Measurements from ENCODE around the gene P4HB. TPM values are rescaled to one million over a fixed set of nuclear protein-coding genes. Genes with fewer than 3 reads are reported as not detected.

P4HB gene
- total RNA-seq, 4 donors from 2014 or later = 385 to 594 (median 472) TPM

GRCh38 chr17:81868674-81869220, 8.4 kb upstream of the P4HB start:
- 57 to 87% methylated on average over 10 to 30 of the region's 30 CpGs for WGBS, 2 donors

GRCh38 chr17:81867991-81868673, 7.8 kb upstream of the P4HB start:
- no peak for TF ChIP-seq CTCF (IDR thresholded peaks at IDR 0.05)
- peak in 1 of 2 donors; percentile 4 for TF ChIP-seq EP300 (IDR thresholded peaks at IDR 0.05)
- Histone ChIP-seq H3K4me3 (no peak overlapping the region), H3K9me3 (no peaks in the 10 kb centered on the region), H3K36me3 (peaks cover 0 to 63% (median 17%) of the 10 kb centered on the region in 3 donors), H3K4me1 (peaks cover 0 to 71% (median 36%) of the 10 kb centered on the region in 4 donors), H3K27ac (peak overlapping the region in 3 of 4 donors; percentile 73 to 99 (median 88)), H3K27me3 (no peaks in the 10 kb centered on the region)
- DNase-seq (ENCODE audit: low spot score in 2 of 2) = no peak
- WGBS, 2 donors = 54 to 62% methylated on average over 13 to 26 of the region's 28 CpGs

More at GRCh38 chr17:81868674-81869220, 8.4 kb upstream of the P4HB start:
- Histone ChIP-seq H3K4me3 (peak overlapping the region in 2 of 4 donors; percentile 91 to 97), H3K4me1 (peaks cover 0 to 71% (median 40%) of the 10 kb centered on the region in 4 donors), H3K9me3 (no peaks in the 10 kb centered on the region), H3K27me3 (no peaks in the 10 kb centered on the region), H3K36me3 (peaks cover 0 to 56% (median 17%) of the 10 kb centered on the region in 3 donors), H3K27ac (peak overlapping the region; percentile 23 to 99 (median 93))
- DNase-seq (ENCODE audit: low spot score in 2 of 2) = no peak
- TF ChIP-seq EP300 (IDR thresholded peaks at IDR 0.05) (no peak), POLR2A (IDR thresholded peaks at IDR 0.05) (no peak), CTCF (IDR thresholded peaks at IDR 0.05) (no peak)

GRCh38 chr17:81867170-81867990, 7.0 kb upstream of the P4HB start:
- Histone ChIP-seq H3K4me1 (peaks cover 0 to 71% (median 33%) of the 10 kb centered on the region in 4 donors), H3K27me3 (no peaks in the 10 kb centered on the region), H3K9me3 (no peaks in the 10 kb centered on the region), H3K27ac (peak overlapping the region in 3 of 4 donors; percentile 73 to 99 (median 88)), H3K36me3 (peaks cover 0 to 65% (median 17%) of the 10 kb centered on the region in 3 donors), H3K4me3 (no peak overlapping the region)
- no peak for DNase-seq (ENCODE audit: low spot score in 2 of 2)
- 50 to 51% methylated on average over 22 to 23 of the region's 23 CpGs for WGBS, 2 donors
- TF ChIP-seq POLR2A (IDR thresholded peaks at IDR 0.05) (no peak), EP300 (IDR thresholded peaks at IDR 0.05) (no peak), CTCF (IDR thresholded peaks at IDR 0.05) (no peak)

GRCh38 chr17:81866440-81867169, 6.3 kb upstream of the P4HB start:
- DNase-seq (ENCODE audit: low spot score in 2 of 2) = no peak
- H3K9me3 ChIP-seq = no peaks in the 10 kb centered on the region
- H3K27ac ChIP-seq = peak overlapping the region in 3 of 4 donors; percentile 73 to 99 (median 88)
- H3K36me3 ChIP-seq = peaks cover 0 to 65% (median 17%) of the 10 kb centered on the region in 3 donors
- peaks cover 0 to 75% (median 37%) of the 10 kb centered on the region in 4 donors for H3K4me1 ChIP-seq
- no peaks in the 10 kb centered on the region for H3K27me3 ChIP-seq
- H3K4me3 ChIP-seq = no peak overlapping the region
- TF ChIP-seq CTCF (IDR thresholded peaks at IDR 0.05) (no peak), POLR2A (IDR thresholded peaks at IDR 0.05) (no peak), EP300 (IDR thresholded peaks at IDR 0.05) (no peak)
- 71 to 74% methylated on average over 14 to 18 of the region's 18 CpGs for WGBS, 2 donors

Data from tibial nerve (tissue), 4 donors.